COLO668 (cell line): ENCODE results near the gene NFATC3.

Source experiments
- DNase-seq: peaks from one replicate; lab custom pipeline; 2025; ENCODE audit not compliant: unreplicated experiment; lab: John Stamatoyannopoulos, UW

NFATC3 gene

GRCh38 chr16:68244903-68245853 is 160.0 kb downstream of the NFATC3 start, which contains the start of gene PLA2G15:
PLA2G15 (plus strand) TSS chr16:68245373; CDS start chr16:68245427, 54 bp downstream.
- DNase-seq: peak; percentile 96

GRCh38 chr16:68246121-68246520 is 161.0 kb downstream of the NFATC3 start:
- no peak for DNase-seq

GRCh38 chr16:68246666-68247065 is 161.5 kb downstream of the NFATC3 start:
- no peak for DNase-seq

GRCh38 chr16:68247400-68247799 is 162.2 kb downstream of the NFATC3 start:
- no peak for DNase-seq

- no peak for DNase-seq
These were observed 162.8 kb downstream of the NFATC3 start for GRCh38 chr16:68247932-68248331.

- DNase-seq: no peak
These were observed 164.2 kb downstream of the NFATC3 start for GRCh38 chr16:68249371-68249770.

- no peak for DNase-seq
These were observed 165.8 kb downstream of the NFATC3 start for GRCh38 chr16:68250951-68251350.

- no peak for DNase-seq
These were observed 166.7 kb downstream of the NFATC3 start for GRCh38 chr16:68251832-68252231.

- no peak for DNase-seq
These were observed 167.2 kb downstream of the NFATC3 start for GRCh38 chr16:68252383-68252782.

GRCh38 chr16:68253721-68254120 is 168.6 kb downstream of the NFATC3 start:
- no peak for DNase-seq

GRCh38 chr16:68255712-68256111 is 170.5 kb downstream of the NFATC3 start:
- no peak for DNase-seq

GRCh38 chr16:68257251-68257905 is 172.2 kb downstream of the NFATC3 start:
- DNase-seq: peak; percentile 83

- peak; percentile 50 for DNase-seq
These were observed 173.0 kb downstream of the NFATC3 start for GRCh38 chr16:68257906-68258800.

GRCh38 chr16:68259007-68259825 is 174.0 kb downstream of the NFATC3 start:
- DNase-seq: no peak

GRCh38 chr16:68263559-68264127 is 178.5 kb downstream of the NFATC3 start:
- no peak for DNase-seq

GRCh38 chr16:68264128-68265077 is 179.2 kb downstream of the NFATC3 start, which contains the start of gene SLC7A6:
SLC7A6 (plus strand) TSS chr16:68264526; CDS start chr16:68274727, 10,201 bp downstream.
- peak; percentile 80 for DNase-seq

- peak; percentile 39 for DNase-seq
These were observed 180.1 kb downstream of the NFATC3 start for GRCh38 chr16:68265078-68265920.
